Measurements from ENCODE around the gene ZNF521. TPM values are rescaled to one million over a fixed set of nuclear protein-coding genes. Genes with fewer than 3 reads are reported as not detected.

The ZNF521 gene
- total RNA-seq (58.3 TPM), polyA plus RNA-seq (13.1 TPM)

GRCh38 chr18:25351777-25352628 lies at the start of gene ZNF521:
TSS of gene ZNF521 (minus strand) at chr18:25352166. CDS start at chr18:25350946, 1,220 bp downstream.
- Histone ChIP-seq H3K27ac (ENCODE audit: low read depth) (peak within 1 kb of the TSS; percentile 90), H3K4me1 (ENCODE audit: insufficient read depth) (peaks cover 2% of the 10 kb centered on the region), H3K4me3 (ENCODE audit: low read depth, low read length) (peak within 1 kb of the TSS; percentile 70), H3K36me3 (ENCODE audit: insufficient read depth) (no peaks in the 10 kb centered on the region)
- DNase-seq (ENCODE audit: extremely low spot score), result peak; percentile 80
- under 1% methylated on average over 91 of the region's 91 CpGs for WGBS

GRCh38 chr18:25399554-25399953 lies 47.6 kb upstream of the ZNF521 start:
- peak overlapping the region; percentile 10 for H3K27ac ChIP-seq (ENCODE audit: low read depth)
- no peak overlapping the region for H3K4me3 ChIP-seq (ENCODE audit: low read depth, low read length)
- H3K36me3 ChIP-seq (ENCODE audit: insufficient read depth), result no peaks in the 10 kb centered on the region
- no peak for DNase-seq (ENCODE audit: extremely low spot score)
- H3K4me1 ChIP-seq (ENCODE audit: insufficient read depth), result no peaks in the 10 kb centered on the region

DNA sequence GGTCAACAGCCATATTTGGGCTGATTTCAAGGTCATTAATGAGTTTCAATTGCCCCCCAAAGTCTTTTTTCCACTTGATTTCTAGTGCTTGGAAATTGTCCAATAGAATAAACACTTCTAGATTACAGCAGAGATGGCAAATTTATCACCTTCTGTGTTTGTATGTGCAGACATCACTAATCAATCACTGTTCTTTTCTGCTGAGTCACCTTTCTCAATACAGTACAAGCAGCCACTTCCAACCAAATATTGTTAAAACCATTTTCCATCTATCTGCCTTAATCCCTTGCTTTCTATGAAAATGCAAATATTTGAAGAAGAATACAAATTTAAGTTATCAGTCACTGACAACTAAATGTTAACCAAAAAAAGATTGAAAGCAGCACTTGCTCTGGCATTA lies 40.2 kb upstream of the ZNF521 start:
- Histone ChIP-seq H3K4me3 (ENCODE audit: low read depth, low read length) (no peak overlapping the region), H3K4me1 (ENCODE audit: insufficient read depth) (no peaks in the 10 kb centered on the region), H3K36me3 (ENCODE audit: insufficient read depth) (no peaks in the 10 kb centered on the region), H3K27ac (ENCODE audit: low read depth) (no peak overlapping the region)
- DNase-seq (ENCODE audit: extremely low spot score), result no peak

- Histone ChIP-seq H3K27ac (ENCODE audit: low read depth) (no peak overlapping the region), H3K36me3 (ENCODE audit: insufficient read depth) (no peaks in the 10 kb centered on the region), H3K4me3 (ENCODE audit: low read depth, low read length) (no peak overlapping the region), H3K4me1 (ENCODE audit: insufficient read depth) (no peaks in the 10 kb centered on the region)
- no peak for DNase-seq (ENCODE audit: extremely low spot score)
- 60% methylated on average over 2 of the region's 2 CpGs for WGBS
Observed at GRCh38 chr18:25373432-25374179, 21.6 kb upstream of the ZNF521 start.

DNA sequence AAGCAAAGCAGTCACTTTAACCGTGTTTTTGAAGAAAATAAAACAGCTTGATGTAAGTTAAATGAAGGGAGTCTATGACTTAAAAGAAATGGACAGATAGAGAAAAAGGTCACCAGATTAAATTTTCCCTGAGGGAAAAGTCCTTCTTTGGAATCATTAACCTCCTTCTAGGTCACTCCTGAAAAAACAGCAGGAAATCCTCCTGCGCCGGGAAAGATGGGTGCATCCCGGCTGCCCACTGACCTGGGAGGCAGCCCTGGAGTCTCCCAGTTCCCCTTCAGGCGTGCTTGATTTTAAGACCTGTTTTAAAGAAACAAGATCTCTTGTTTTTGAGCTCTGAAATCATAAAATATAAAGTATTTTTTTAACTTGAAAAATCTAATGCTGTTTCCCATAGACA lies 18.4 kb upstream of the ZNF521 start:
- Histone ChIP-seq H3K4me3 (ENCODE audit: low read depth, low read length) (no peak overlapping the region), H3K4me1 (ENCODE audit: insufficient read depth) (no peaks in the 10 kb centered on the region), H3K36me3 (ENCODE audit: insufficient read depth) (no peaks in the 10 kb centered on the region), H3K27ac (ENCODE audit: low read depth) (no peak overlapping the region)
- 82% methylated on average over 5 of the region's 5 CpGs for WGBS
- DNase-seq (ENCODE audit: extremely low spot score), result no peak

DNA sequence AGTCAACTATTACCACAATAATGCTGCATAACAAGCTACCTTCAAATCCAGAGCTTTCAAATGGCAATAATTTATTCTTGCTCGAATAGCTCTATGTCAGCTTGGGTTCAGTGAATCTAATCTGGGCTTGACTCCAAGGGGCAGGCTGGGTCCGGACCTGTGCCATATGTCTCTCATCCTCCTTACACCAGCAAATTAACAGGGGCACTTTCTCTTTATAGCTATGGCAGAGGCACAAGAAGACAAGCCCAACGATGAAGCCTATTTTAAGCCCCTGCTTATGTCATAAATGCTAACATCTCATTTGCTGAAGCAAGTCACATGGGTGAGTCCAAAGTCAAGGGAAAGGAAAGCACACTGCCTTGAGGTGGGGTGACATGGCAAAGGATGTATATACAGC lies 13.3 kb upstream of the ZNF521 start:
- WGBS, result 38% methylated on average over 3 of the region's 3 CpGs
- no peak overlapping the region for H3K27ac ChIP-seq (ENCODE audit: low read depth)
- H3K4me3 ChIP-seq (ENCODE audit: low read depth, low read length), result no peak overlapping the region
- no peaks in the 10 kb centered on the region for H3K36me3 ChIP-seq (ENCODE audit: insufficient read depth)
- H3K4me1 ChIP-seq (ENCODE audit: insufficient read depth), result peaks cover 2% of the 10 kb centered on the region
- no peak for DNase-seq (ENCODE audit: extremely low spot score)

GRCh38 chr18:25364732-25365131 lies 12.8 kb upstream of the ZNF521 start:
- DNase-seq (ENCODE audit: extremely low spot score), result no peak
- no peak overlapping the region for H3K27ac ChIP-seq (ENCODE audit: low read depth)
- H3K4me1 ChIP-seq (ENCODE audit: insufficient read depth), result peaks cover 2% of the 10 kb centered on the region
- no peak overlapping the region for H3K4me3 ChIP-seq (ENCODE audit: low read depth, low read length)
- H3K36me3 ChIP-seq (ENCODE audit: insufficient read depth), result no peaks in the 10 kb centered on the region

GRCh38 chr18:25360301-25360899 lies 8.4 kb upstream of the ZNF521 start:
- Histone ChIP-seq H3K4me1 (ENCODE audit: insufficient read depth) (peaks cover 2% of the 10 kb centered on the region), H3K36me3 (ENCODE audit: insufficient read depth) (no peaks in the 10 kb centered on the region), H3K4me3 (ENCODE audit: low read depth, low read length) (no peak overlapping the region), H3K27ac (ENCODE audit: low read depth) (no peak overlapping the region)
- WGBS, result 90% methylated on average over 5 of the region's 5 CpGs
- no peak for DNase-seq (ENCODE audit: extremely low spot score)

GRCh38 chr18:25353080-25353479 lies 1.1 kb upstream of the ZNF521 start:
- no peak overlapping the region for H3K4me3 ChIP-seq (ENCODE audit: low read depth, low read length)

GRCh38 chr18:25352629-25353005 lies 651 bp upstream of the ZNF521 start:
- WGBS, result 1% methylated on average over 6 of the region's 6 CpGs
- Histone ChIP-seq H3K27ac (ENCODE audit: low read depth) (no peak overlapping the region), H3K4me3 (ENCODE audit: low read depth, low read length) (peak overlapping the region; percentile 70), H3K36me3 (ENCODE audit: insufficient read depth) (no peaks in the 10 kb centered on the region), H3K4me1 (ENCODE audit: insufficient read depth) (peaks cover 2% of the 10 kb centered on the region)
- no peak for DNase-seq (ENCODE audit: extremely low spot score)

More at GRCh38 chr18:25353080-25353479, 1.1 kb upstream of the ZNF521 start:
- H3K4me1 ChIP-seq (ENCODE audit: insufficient read depth), result peaks cover 2% of the 10 kb centered on the region
- DNase-seq (ENCODE audit: extremely low spot score), result no peak
- H3K27ac ChIP-seq (ENCODE audit: low read depth), result no peak overlapping the region
- H3K36me3 ChIP-seq (ENCODE audit: insufficient read depth), result no peaks in the 10 kb centered on the region
- WGBS, result 74% methylated on average over 4 of the region's 4 CpGs

DNA sequence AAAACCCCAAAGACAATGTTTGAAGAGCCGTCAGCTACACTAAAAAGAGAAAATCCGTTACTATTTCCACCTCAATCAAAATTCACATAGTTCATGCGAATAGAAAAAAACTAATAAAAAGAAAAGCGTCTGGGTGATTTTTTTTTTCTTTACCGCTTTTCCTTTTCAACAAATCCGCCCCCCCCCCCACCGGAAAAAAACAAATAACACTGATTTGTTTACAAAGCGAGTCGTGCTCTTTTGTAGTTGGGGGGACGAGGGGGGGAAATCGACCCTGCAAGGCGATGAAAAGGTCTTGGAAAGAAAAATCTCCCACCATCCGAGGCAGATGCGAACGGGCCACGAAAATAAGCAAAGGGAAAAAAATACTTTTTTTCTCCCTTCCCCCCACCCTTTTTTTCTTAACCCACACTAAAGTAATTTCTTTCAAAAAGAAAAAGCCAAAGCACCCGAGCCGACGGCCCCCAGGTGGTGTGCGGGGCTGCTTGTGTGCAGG lies 638 bp downstream of the ZNF521 start:
- H3K27ac ChIP-seq (ENCODE audit: low read depth), result peak overlapping the region; percentile 90
- peaks cover 2% of the 10 kb centered on the region for H3K4me1 ChIP-seq (ENCODE audit: insufficient read depth)
- DNase-seq (ENCODE audit: extremely low spot score), result no peak
- H3K36me3 ChIP-seq (ENCODE audit: insufficient read depth), result no peaks in the 10 kb centered on the region
- H3K4me3 ChIP-seq (ENCODE audit: low read depth, low read length), result peak overlapping the region; percentile 70
- WGBS, result under 1% methylated on average over 20 of the region's 20 CpGs

- H3K4me1 ChIP-seq (ENCODE audit: insufficient read depth), result peaks cover 2% of the 10 kb centered on the region
- under 1% methylated on average over 76 of the region's 76 CpGs for WGBS
- DNase-seq (ENCODE audit: extremely low spot score), result no peak
- H3K27ac ChIP-seq (ENCODE audit: low read depth), result peak overlapping the region; percentile 90
- H3K36me3 ChIP-seq (ENCODE audit: insufficient read depth), result no peaks in the 10 kb centered on the region
- H3K4me3 ChIP-seq (ENCODE audit: low read depth, low read length), result peak overlapping the region; percentile 70
Observed at GRCh38 chr18:25350489-25351251, 1.3 kb downstream of the ZNF521 start.

DNA sequence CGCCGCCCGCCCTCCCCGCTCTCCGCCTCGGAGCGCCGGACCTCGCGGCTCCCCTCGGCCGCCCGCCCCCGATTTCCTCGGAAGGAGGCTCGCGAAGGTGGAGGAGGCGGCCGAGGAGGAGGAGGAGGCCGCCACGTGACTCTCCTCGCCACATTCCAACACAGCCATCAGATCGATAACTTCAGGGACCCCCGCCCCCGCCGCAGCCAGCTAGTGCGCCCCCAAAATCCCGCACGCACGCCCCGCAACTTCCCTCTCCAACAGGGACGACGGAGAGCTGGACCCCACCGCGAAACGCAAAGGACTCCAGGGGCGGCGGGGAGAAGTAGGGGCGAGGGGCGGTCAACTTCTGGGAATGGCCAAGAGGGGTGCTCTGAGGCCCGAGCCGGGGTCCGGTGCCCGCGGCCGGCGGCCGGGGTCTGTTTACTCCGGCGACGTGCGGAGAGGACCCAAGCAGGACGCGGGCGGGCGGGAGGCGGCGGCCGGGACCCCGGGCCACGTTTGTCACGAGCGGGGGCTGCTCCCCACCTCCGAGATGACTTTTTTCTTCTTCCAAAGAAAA lies 2.0 kb downstream of the ZNF521 start:
- Histone ChIP-seq H3K27ac (ENCODE audit: low read depth) (peak overlapping the region; percentile 87), H3K4me1 (ENCODE audit: insufficient read depth) (peaks cover 2% of the 10 kb centered on the region), H3K4me3 (ENCODE audit: low read depth, low read length) (peak overlapping the region; percentile 70), H3K36me3 (ENCODE audit: insufficient read depth) (no peaks in the 10 kb centered on the region)
- DNase-seq (ENCODE audit: extremely low spot score), result no peak
- under 1% methylated on average over 64 of the region's 64 CpGs for WGBS
